Type B pancreatic cell (in vitro differentiated cells): Measurements from ENCODE around the gene TMBIM4. TPM values are rescaled to one million over a fixed set of nuclear protein-coding genes. Genes with fewer than 3 reads are reported as not detected.

Experiments used
- DNase-seq: peaks from one replicate; pipeline ENCODE4 v3.0.0; 2021; ENCODE audit warnings: mixed read lengths; ENCODE audit not compliant: unreplicated experiment; ENCODE audit errors: extremely low spot score
- H3K27ac Mint-ChIP-seq: 2 replicates; pipeline ENCODE4 v1.8.0; 2021; ENCODE audit warnings: mild to moderate bottlenecking, mixed read lengths
- H3K27me3 Mint-ChIP-seq: 2 replicates; pipeline ENCODE4 v1.8.0; 2021; ENCODE audit warnings: mixed read lengths
- H3K36me3 Mint-ChIP-seq: 2 replicates; pipeline ENCODE4 v1.8.0; 2021; ENCODE audit warnings: mixed read lengths
- H3K4me1 Mint-ChIP-seq: one replicate; pipeline ENCODE4 v1.8.0; 2021; ENCODE audit warnings: mixed read lengths; ENCODE audit not compliant: unreplicated experiment
- H3K4me3 Mint-ChIP-seq: 2 replicates; pipeline ENCODE4 v1.8.0; 2021; ENCODE audit warnings: mild to moderate bottlenecking, mixed read lengths
- H3K9me3 Mint-ChIP-seq: 2 replicates; pipeline ENCODE4 v1.8.0; 2021; ENCODE audit warnings: mixed read lengths
- CTCF ChIP-seq: fragments of 200-600 bp; sonication (generic); conservative IDR thresholded peaks from 2 replicates; pipeline ENCODE4 v1.5.0; 2021; ENCODE audit warnings: antibody characterized with exemption, mild to moderate bottlenecking
- total RNA-seq: library from RNA; stranded (reverse); gene quantifications from 2 replicates; pipeline ENCODE4 v1.2.1, GENCODE V29; 2021; ENCODE audit warnings: low replicate concordance

The TMBIM4 gene
- total RNA-seq, 1 donor from 2014 or later = 37.4 TPM

DNA sequence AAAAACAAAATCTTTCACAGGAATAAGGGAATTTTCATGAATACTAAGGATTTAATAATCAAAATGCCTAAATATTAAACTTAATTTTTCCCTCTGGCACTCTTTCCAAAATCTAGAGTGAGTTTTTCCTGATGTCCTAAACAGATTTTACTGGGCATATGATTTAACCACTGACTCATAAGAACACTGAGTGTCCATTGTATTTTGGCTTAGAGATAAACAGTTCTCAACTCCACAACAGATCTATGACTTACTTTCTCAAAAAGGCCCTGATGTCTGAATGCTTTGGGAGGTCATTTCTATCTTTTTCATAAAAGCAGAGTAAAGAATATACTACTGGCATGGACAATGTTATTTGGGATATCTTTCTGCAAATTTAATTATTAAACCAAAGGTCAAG, 15.0 kb downstream of the TMBIM4 start:
- no peaks in the 10 kb centered on the region for H3K4me1 Mint-ChIP-seq

DNA sequence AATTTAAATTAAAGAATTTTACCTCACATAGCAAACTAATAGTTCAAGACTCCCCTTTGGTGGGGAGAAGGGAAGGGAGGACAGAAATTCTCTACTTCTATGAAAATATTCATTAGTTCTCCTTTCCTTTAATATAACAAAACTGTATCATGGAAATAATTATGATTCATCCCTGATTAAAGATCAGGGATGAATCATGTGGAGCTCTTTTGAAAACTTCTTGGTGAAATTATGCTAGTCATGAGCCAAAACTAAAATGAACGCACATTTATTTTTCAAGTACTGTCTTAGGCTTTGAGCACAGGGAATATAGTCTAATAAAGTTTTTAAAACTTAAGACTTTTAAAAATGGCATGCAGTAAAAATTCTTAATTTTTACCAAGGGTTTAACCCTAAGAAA, 17.1 kb downstream of the TMBIM4 start:
- no peak for DNase-seq
- no peaks in the 10 kb centered on the region for H3K36me3 Mint-ChIP-seq

More for the DNA sequence above, 15.0 kb downstream of the TMBIM4 start:
- H3K9me3 Mint-ChIP-seq = peaks cover 4% of the 10 kb centered on the region
- H3K4me3 Mint-ChIP-seq = no peak overlapping the region
- H3K36me3 Mint-ChIP-seq = peaks cover 7% of the 10 kb centered on the region
- TF ChIP-seq CTCF = no peak
- DNase-seq = no peak
- no peak overlapping the region for H3K27ac Mint-ChIP-seq
- peaks cover 2% of the 10 kb centered on the region for H3K27me3 Mint-ChIP-seq

DNA sequence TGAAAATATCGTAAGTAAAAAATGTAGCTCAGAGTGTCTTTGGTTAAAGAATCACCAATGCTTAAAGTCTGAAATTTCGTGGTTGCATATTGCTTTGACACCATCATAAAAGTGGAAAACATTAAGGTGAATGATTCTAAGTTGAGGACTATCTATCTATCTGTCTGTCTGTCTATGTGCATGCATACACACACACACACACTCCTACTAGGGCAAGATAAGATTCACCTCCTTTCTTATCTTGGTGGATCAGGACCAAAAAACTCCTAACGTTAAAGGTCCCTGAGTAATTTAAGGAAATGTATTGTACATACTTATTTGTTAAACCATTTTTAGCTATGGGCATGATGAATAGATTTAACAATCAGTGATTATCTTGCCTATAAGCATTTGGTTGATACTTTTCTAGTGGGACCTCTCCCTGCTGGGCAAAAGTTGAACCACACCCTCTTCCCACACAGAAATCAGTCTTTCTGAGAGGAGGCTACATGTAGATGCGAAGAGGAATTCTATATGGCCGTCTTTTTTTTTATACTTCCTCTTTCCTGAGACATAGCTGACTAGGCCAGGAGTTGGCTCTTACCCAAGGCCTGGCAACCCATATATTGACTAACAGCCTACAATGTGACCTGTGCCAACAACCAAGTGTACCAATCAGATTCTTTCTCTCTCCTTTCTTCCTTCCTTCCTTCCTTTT, 19.9 kb downstream of the TMBIM4 start:
- H3K4me3 Mint-ChIP-seq = no peak overlapping the region
- peaks cover 3% of the 10 kb centered on the region for H3K4me1 Mint-ChIP-seq
- H3K27ac Mint-ChIP-seq = no peak overlapping the region
- H3K36me3 Mint-ChIP-seq = no peaks in the 10 kb centered on the region
- H3K9me3 Mint-ChIP-seq = no peaks in the 10 kb centered on the region
- TF ChIP-seq CTCF = peak; percentile 59
- H3K27me3 Mint-ChIP-seq = no peaks in the 10 kb centered on the region
- DNase-seq = no peak

More for the DNA sequence above, 17.1 kb downstream of the TMBIM4 start:
- no peaks in the 10 kb centered on the region for H3K4me1 Mint-ChIP-seq
- H3K27ac Mint-ChIP-seq = no peak overlapping the region
- no peak overlapping the region for H3K4me3 Mint-ChIP-seq
- H3K9me3 Mint-ChIP-seq = no peaks in the 10 kb centered on the region
- TF ChIP-seq CTCF = no peak
- H3K27me3 Mint-ChIP-seq = peaks cover 2% of the 10 kb centered on the region

- peaks cover 7% of the 10 kb centered on the region for H3K36me3 Mint-ChIP-seq
- H3K4me1 Mint-ChIP-seq = peaks cover 6% of the 10 kb centered on the region
- TF ChIP-seq CTCF = peak; percentile 78
- no peak overlapping the region for H3K4me3 Mint-ChIP-seq
- peaks cover 4% of the 10 kb centered on the region for H3K9me3 Mint-ChIP-seq
- H3K27me3 Mint-ChIP-seq = no peaks in the 10 kb centered on the region
- no peak for DNase-seq
- peak overlapping the region; percentile 71 for H3K27ac Mint-ChIP-seq
Observed at GRCh38 chr12:66144791-66145754, 24.7 kb downstream of the TMBIM4 start.

DNA sequence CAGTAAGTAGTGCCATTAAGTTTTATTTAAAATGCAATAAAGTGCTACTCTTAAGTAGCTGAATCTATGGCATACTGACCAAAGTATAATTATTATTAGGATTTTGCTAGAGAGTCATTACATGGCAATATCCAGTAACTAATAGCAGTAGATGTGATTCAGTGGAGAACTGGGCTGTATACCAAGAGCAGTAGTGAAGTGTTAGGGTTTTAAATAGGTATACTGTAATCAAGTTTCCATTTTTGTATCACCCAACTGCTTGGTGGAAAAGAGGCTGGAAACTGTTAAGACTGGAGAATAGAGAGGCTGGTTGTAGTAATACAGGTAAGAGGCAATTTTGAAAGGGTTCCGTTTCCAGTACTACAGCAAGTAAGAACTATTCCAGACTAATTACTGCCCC, 25.9 kb downstream of the TMBIM4 start:
- H3K9me3 Mint-ChIP-seq = peaks cover 4% of the 10 kb centered on the region

More for the DNA sequence above, 25.9 kb downstream of the TMBIM4 start:
- H3K27me3 Mint-ChIP-seq = no peaks in the 10 kb centered on the region
- H3K4me3 Mint-ChIP-seq = no peak overlapping the region
- no peak for TF ChIP-seq CTCF
- H3K4me1 Mint-ChIP-seq = peaks cover 6% of the 10 kb centered on the region
- H3K36me3 Mint-ChIP-seq = peaks cover 15% of the 10 kb centered on the region
- no peak overlapping the region for H3K27ac Mint-ChIP-seq
- no peak for DNase-seq
